ENCODE results near the gene GPX7.

GPX7 gene

DNA sequence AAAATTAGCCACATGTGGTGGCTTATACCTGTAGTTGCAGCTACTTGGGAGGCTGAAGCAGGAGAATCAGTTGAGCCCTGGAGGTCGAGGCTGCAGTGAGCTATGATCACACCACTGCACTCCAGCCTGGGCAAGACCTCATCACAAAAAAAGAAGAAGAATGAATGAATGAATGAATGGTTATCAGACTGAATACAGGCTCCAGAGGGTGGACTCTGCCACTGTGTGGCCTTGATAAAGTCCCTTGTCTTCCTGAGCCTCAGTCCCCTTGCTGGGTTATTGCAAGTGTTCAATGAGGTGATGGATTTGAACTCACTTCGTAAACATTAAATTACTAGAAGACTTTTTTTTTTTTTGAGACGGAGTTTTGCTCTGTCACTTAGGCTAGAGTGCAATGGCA is 55.5 kb downstream of the GPX7 start (continued):
- TF ChIP-seq ZNF571 (tag by site-specific recombination; IDR thresholded peaks at IDR 0.05) (no peak), ZNF610 (tag by site-specific recombination; IDR thresholded peaks at IDR 0.05; ENCODE audit: borderline replicate concordance) (no peak), ZNF530 (tag by site-specific recombination; IDR thresholded peaks at IDR 0.05; ENCODE audit: low read depth) (no peak), ZNF837 (tag by site-specific recombination; IDR thresholded peaks at IDR 0.05) (no peak)

Measured in HEK293 (cell line).